T1000 (cell line): Measurements from ENCODE around the gene NFRKB.

Source experiments
- DNase-seq: peaks from one replicate; lab custom pipeline; 2025; ENCODE audit warnings: mixed read lengths; lab: John Stamatoyannopoulos, UW

NFRKB gene

GRCh38 chr11:129895126-129896041, at the start of gene NFRKB:
Gene NFRKB (minus strand): TSS chr11:129895578. CDS start chr11:129892849, 2,729 bp downstream.
- DNase-seq: peak; percentile 57

GRCh38 chr11:129944696-129945095, 49.3 kb upstream of the NFRKB start:
- no peak for DNase-seq

- DNase-seq: no peak
Observed at GRCh38 chr11:129943036-129943435, 47.7 kb upstream of the NFRKB start.

DNA sequence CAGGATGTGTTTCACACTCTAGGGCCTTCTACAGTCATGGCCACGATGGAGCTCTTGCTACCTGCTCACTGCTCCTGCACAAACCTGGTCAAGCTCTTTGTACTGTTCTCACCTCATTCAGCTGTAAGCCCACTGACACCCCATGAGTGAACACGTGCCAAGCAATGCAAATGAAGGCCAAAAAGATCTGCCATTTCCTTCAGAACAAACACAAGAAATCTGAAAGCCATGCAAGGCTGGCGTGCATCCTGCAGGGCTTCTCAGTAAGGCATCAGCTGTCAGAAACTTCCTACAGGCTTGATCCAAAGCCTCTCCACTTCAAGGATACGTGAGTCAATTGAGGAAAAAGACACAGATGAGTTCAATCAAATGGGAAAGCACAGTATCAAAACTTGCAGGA, 44.1 kb upstream of the NFRKB start:
- DNase-seq: no peak

DNA sequence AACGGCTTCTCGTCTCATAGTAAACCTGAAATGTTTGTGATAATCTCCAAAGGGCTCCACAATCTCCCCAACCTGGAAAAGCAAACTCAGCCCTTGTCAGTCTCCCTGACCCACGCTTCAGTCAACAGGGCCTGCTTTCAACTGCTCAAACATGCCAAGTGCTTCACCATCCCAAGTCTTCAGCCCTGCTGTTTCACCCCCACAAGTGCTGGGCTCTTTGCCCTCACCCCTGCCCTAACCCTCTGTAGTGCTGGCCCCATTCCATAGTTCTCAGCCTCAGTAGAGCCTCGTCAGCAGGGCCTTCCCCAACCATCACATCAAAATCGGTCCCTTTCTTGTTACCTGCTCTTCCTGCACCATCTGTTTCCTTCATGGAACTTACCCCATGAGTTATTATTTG, 43.4 kb upstream of the NFRKB start:
- DNase-seq: no peak

DNA sequence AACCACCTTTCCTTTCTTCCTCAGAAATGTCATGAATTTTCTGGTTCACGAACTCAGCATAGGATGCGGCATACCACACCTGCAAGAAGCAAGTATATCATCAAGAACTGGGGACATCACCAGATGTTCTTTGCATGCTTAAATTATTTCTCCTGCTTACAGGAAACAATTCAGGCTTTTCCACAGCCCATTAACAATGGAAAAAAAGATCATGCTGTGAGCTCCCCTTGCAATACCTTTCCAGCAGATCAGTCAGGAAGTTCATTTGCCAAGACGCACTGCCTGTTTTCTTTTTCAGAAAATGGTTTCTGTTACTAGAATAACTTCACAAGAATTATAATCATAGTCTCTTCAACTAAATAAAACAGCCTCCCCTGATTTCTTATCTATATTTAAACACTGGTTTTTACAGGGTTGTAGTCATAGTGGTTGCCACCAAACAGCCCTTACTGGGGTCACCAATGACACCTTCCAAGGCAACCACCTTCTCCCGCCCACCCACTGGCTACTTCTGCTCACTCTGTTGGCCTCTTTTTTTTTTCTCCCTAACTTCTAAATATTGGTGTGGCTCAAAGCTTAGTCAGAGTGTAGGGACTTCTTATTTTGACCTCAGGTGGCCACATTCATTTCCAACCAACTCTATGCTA, 42.3 kb upstream of the NFRKB start:
- no peak for DNase-seq

GRCh38 chr11:129935723-129936122, 40.3 kb upstream of the NFRKB start:
- no peak for DNase-seq

DNA sequence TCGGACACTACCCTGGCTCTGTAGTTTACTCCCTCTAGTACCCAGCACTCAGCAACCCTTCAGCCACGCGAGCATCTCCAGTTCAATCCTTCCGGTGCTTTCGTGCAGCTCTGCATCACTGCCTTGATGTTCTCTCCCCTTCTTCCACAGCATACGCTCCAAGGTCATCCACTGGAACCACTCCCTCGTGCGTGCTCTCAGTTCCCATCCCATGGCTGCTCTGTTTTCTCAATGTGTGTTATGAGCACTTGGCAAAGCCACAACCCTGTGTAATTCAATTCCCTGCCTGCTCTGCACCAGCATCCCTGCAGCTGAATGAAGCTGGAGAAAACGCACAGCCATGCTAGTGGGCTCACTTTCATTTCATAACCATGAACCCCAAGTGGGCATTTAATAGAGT, 38.5 kb upstream of the NFRKB start:
- no peak for DNase-seq

GRCh38 chr11:129933262-129933661, 37.9 kb upstream of the NFRKB start:
- no peak for DNase-seq

GRCh38 chr11:129932381-129933067, 37.1 kb upstream of the NFRKB start:
- DNase-seq: no peak

DNA sequence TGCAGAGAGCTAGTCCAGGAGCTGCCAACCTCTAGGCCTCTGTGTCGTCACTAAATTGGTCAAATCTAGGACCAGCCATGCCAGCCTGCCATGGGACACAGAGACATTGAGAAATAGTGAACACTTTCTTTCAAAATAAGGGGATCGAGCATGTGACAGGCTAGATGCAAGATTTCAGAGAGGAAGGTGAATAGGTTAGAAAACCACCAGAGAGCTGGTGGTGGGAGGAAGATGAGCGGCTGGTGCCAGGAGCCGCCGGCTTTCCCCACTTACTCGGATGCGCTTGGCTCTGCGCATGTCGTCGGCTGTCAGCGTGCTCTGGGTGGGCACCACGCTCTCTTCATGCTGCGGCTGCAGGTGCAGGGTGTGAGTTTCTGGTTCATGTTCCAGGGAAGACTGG, 35.4 kb upstream of the NFRKB start:
- DNase-seq: no peak

GRCh38 chr11:129930296-129930695, 34.9 kb upstream of the NFRKB start:
- DNase-seq: no peak

- DNase-seq: no peak
Observed at GRCh38 chr11:129929721-129930120, 34.3 kb upstream of the NFRKB start.

DNA sequence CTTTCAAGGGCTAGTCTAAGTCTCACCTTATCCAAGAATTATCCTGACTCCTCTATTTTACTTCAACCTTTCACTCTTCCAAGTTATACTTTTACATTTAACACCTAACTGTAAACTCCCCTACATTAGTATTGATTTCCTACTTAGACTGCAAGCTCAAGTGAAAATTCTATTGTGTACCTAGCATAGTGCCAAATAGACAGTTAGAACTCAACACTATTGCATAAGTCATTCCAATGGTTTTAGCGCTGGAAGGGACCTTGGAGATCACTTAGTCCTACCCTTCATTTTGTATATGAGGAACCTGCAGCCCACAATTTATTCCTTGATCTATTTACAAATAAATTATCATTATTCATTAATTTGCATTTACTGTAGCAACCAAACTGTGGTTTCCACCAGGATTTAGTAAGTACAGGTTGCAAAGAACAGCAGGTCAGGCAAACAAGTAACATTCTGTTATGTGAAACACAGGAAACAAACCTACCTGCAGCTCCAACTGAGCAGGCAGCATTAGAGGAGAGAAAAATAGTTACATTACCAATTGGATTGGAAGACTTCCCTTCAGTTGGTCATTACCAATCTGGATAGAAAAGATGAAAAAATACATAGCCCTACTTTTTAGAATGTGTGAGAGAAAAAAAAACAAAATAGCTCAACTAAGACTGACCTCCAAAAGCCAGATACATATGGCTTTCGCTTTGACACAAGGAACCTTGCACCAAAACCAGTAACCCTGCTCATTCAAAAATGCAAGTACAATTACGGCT, 33.7 kb upstream of the NFRKB start:
- no peak for DNase-seq

DNA sequence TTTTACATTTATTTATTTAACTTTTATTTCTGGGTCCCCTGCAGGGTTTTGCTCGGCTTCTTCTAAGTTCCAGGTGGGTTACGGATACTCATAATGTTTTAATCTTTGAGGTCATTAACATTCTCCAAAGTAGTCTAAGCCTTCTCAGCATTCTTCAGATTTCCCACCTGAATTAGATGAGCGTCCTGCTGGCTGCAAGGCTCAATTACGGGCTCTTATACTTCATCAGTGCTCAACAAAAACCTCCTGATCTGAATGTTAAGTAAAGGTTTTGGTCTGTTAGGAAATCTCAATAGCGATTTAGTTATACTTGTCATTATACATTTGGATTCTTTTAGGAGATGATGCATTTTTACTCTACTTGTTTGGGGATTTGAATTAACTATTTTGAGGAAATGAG, 27.3 kb upstream of the NFRKB start:
- DNase-seq: no peak

GRCh38 chr11:129918361-129918760, 23.0 kb upstream of the NFRKB start:
- no peak for DNase-seq

DNA sequence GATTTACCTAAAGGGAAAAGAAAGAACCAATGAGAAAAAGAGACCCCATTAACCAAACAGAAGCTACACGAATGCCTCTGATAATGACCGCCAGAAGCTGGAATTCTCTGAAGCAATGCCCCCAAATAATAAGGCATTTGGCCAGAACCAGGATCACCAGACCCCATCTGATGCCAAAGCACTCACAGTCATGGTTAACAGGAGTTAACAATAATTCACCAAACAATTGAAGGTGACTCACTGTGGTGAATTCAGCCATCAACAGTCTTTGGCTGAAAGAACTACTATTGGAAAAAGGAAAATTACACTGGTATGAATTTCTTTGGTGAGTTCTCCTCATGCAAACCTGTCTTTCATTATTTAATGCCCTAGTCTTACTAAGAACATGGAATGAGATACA, 21.9 kb upstream of the NFRKB start:
- DNase-seq: no peak

DNA sequence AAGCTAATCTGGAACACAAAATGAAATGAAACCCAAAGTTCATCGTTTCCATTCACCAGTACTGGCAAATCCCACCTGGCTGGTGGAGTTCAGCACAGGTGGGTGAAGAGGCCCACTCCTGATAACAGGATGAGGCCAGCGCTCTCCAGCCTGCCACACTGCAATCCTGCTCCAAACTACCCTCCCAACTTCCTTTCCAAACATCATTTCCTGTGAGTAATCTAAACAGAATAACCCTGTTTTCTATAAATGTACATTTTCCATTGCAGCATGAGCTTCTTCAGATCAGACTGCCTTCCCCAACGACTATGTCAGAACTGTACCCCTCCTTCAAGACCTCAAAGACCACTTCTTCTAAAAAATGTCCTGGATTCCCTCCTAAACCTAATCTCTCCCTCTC, 15.9 kb upstream of the NFRKB start:
- DNase-seq: no peak

- DNase-seq: no peak
Observed at GRCh38 chr11:129910360-129910759, 15.0 kb upstream of the NFRKB start.

- DNase-seq: no peak
Observed at GRCh38 chr11:129905402-129905801, 10.0 kb upstream of the NFRKB start.

DNA sequence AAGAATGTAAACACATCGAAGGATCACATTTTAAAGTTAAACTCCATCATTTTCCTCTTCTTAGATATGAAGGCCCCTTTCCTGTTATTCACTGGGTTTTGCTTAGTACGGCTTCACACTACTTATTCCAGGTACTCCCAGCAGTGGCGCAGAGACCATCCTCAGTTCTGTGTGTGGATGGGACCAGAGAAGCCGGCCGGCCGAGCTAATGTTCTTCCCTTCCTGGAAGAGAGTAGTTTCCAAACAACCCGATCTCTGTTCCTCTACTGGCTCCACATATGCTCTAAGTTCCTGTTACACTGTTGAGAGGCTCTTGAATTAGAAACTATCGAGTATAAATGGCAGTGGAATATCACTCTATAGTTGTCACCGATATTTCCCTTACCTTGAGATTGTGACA, 684 bp upstream of the NFRKB start:
- no peak for DNase-seq
